Activated CD4-positive, alpha-beta T cell treated with anti-CD3 and anti-CD28 coated beads for 24 hours (primary cell): ENCODE results near the gene ATP6V1D.
"Not testable (repeated sequence)": the region's sequence is repeated elsewhere in the genome, so short reads cannot be mapped to it uniquely, and the experiment has no call there.

ENCODE experiments used
- DNase-seq, 2 donors: peaks; one replicate each; pipeline ENCODE4 v3.0.0-alpha.2; 2020; ENCODE audit warnings: low read depth in 2 of 2

Gene ATP6V1D

DNA sequence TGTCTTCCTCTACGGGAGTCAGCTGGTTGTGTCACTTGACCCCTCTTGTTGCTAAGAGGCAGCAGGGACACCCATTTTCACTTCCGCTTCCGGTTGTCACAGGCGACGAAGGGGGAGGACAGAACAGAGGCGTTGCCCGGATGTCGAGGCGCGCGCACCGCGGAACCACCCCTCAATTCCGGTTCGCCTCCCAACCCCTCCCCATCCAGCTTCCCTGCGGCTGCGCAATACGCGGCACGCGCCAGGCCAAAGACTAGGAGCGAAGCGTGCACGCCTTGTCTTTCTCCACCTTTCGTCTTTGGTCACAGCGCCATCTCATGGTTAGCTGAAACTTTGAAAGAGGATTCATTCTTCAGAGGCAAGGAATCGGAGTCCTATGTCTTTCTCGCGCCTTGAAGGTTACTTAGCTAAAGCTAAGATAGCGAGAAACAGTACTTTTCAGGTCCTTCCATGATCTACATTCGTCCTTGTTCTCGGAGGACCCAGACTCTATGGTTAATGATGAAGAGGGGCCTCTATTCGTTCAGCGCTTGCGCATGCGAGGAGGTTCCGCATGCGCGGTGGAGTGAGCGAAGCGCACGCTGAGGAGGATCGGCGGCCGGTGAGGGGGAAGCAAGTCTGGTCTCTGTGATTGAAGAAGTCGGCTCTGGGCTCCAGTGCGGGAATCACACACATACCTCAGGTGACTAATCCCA is at the start of gene ATP6V1D, which contains the start of gene EIF2S1:
ATP6V1D (minus strand) TSS at position 30 of the 695 bp plus-strand sequence. CDS start 106 bp downstream, outside the sequence.
EIF2S1 (plus strand) TSS at position 554 of the 695 bp plus-strand sequence. CDS start 4,440 bp downstream, outside the sequence.
- DNase-seq, result peak; percentile 96 to 99

GRCh38 chr14:67408122-67408801 is 48.7 kb upstream of the ATP6V1D start:
- DNase-seq, result not testable (repeated sequence)

GRCh38 chr14:67405771-67406170 is 46.2 kb upstream of the ATP6V1D start:
- no peak for DNase-seq

GRCh38 chr14:67400434-67400833 is 40.8 kb upstream of the ATP6V1D start:
- DNase-seq, result no peak

DNA sequence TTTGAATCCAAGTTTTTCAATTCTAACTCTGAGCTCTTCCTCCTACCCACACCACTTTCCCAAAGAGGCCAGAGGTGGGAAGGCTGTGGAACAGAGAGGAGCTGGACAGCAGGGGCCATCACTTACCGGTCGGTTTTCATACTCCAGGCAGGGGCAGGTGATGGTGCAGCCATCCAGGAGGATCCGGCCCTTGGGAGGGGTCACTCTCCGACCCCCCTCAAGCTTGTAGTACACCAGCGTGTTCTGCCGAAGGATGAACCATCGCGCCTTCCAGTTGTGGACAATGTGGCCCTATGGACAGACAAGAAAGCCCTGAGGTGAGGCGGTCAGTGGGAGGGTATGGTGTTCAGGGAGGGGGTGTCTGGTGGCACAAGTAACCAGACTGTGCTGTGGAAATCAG is 37.9 kb upstream of the ATP6V1D start:
- DNase-seq, result no peak

DNA sequence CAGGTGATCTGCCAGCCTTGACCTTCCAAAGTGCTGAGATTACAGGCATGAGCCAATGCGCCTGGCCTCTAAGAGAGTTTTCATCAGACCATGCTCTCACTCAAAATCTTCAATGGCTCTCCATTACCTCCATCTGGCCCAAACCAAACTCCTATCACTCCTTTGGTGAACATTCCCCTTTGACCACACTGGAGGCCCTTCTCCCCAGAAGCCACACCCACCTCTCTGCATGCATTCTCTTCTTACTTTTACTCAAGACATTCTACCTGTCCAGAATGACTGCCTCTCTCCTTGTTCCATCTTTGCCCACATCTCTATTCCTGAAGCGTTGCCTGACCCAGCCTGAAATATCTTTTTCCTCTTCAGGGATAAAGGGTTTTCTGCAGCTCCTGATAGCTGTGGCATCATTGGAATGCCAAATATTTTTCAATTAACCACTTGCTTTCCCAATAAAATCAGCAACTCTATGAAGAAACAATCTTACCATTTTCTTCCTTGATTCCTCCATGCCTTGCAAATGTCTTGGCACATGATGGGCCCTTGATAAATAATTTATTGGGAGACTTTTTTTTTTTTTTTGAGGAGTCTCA is 36.9 kb upstream of the ATP6V1D start:
- no peak for DNase-seq

DNA sequence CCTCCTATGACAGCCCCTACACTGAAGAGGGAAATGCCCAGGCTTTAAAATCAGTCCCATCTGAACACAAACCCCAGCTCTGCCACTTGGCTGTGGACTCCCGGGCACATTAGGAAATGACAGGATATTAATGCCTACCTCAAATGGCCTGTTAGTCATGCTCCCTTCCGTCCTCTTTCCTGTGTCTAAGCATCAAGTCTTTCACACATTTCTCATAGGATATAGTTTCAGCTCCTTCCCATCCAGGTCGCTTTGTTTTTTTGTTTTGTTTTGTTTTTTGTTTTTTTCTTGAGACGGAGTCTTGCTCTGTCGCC is 36.2 kb upstream of the ATP6V1D start:
- DNase-seq, result no peak

DNA sequence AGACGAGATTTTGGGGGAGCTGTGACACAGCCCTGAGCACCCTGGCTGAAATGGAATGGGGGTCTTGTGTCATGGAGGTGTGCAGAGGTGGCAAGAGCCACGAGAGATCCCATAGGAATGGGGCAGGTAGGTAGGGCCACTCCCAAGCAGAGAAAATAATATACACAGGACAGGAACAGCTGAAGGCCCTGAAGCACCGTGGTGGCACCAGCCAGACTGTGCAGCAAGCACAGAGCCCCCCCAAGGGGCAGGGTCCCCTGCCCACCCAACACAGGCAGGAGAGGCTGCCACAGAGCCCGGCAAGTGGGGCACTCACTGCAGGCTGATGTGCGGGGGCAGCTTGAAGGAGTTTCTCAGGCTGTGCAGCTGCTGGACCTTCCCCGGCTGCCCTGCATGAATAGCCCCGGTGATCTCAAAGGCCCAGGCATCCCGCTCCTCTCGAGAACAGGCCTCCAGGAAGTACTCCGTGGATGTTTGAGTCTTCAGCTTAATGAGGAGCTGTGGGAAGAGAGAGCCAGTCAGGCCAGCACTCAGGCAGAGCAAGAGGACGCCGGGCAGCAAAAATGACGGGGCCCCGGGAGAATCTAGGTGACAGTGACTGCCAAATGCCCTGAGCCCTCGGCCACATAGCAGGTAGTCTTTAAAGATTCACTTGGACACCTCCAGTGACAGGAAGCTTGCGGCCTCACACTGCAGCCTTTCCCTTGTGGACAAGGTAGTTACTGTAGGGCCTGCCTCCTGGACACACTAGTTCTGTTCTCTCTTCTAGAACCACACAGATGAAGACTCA is 35.7 kb upstream of the ATP6V1D start:
- no peak for DNase-seq

- DNase-seq, result no peak
Measured at GRCh38 chr14:67393689-67394088, 34.1 kb upstream of the ATP6V1D start.

- DNase-seq, result no peak
Measured at GRCh38 chr14:67392800-67393199, 33.2 kb upstream of the ATP6V1D start.

DNA sequence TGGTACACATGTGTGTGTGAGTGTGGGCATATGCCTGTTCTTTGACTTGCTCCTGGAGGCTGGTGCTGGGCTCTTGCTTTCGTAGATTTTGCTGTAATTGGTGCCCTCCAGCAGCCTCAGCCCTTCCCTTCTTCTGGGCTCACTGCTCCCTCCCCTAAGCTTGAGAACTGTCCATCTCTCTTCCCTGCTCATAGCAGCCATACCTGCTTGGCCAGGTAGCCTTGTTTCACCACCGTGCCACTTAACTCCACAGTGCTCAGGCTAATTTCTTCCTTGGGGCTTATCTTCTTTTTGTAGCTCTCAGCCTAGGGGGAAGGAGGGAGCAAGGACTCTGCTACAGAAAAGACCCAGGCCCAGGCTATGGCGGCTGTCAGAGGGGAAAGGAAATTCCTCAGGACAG is 32.5 kb upstream of the ATP6V1D start:
- DNase-seq, result no peak

- no peak for DNase-seq
Measured at GRCh38 chr14:67391268-67391667, 31.7 kb upstream of the ATP6V1D start.

DNA sequence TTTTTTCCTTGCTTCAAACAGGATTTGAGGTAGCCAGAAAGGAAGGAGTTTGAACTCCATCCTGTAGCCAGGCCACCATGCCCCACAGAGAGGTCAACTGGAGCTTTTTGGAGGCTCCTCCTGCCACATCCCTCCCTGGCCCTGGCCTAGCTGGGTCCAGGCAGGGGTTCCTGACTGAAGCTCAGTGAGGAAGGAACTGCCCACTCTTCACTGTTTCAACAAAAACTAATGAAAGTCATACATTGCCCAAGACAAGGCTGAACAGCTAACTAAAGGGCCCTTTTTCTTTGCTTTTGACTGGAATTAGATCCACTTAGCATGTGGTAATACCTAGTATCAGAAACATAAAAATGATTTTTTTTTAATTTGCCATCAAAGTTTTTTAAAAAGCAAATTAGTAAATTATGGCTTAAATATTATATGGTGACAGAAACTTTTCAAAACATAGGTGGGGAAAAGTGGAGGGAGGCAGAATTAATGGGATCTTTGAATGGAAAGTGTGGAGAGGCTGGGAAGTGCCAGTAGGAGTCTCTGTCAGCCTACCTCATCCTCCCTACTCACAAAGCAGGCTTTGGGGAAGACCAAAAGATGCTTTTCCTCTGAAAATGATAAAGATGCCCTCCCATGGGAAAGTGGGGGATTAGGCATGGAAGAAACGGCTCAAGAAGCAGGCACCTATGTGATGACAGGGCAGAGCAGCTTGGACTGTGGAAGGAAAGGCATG is 30.4 kb upstream of the ATP6V1D start:
- DNase-seq, result no peak

- no peak for DNase-seq
Measured at GRCh38 chr14:67389275-67389674, 29.7 kb upstream of the ATP6V1D start.

- no peak for DNase-seq
Measured at GRCh38 chr14:67387195-67387594, 27.6 kb upstream of the ATP6V1D start.

DNA sequence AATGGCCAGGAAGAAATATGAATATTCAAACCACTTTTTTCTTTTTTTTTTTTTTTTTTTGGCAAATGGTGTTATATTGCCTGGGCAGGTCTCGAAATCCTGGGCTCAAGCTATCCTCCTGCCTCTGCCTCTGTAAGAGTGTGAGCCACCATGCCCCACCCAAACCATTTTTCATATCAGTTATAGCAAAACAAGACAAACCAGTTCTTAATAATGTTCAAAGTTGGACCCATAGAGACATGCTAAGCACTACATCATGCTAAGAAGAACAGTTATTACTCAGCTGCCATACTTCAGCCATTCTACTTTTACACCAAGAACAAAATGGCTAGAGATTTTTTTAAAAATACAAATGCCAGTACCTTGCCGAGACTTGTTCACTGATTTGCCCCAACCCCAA is 26.0 kb upstream of the ATP6V1D start:
- no peak for DNase-seq

- DNase-seq, result no peak
Measured at GRCh38 chr14:67385120-67385519, 25.5 kb upstream of the ATP6V1D start.

DNA sequence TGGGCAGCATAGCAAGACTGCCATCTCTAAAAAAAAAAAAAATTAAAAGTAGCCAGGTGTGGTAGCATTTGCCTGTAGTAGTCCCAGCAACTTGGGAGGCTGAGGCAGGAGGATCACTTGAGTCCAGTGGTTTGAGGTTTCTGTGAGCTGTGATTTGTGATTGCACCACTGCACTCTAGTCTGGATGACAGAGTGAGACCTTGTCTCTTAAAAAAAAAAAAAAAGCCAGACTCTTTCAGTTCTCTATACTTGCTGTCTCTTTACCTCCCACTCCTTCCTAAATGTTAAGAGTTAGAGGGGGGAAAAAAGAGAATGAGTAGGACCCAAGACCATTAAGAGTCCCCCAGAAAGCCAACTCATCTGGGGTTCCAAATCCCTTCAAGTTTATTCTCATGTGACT is 18.3 kb upstream of the ATP6V1D start:
- no peak for DNase-seq

DNA sequence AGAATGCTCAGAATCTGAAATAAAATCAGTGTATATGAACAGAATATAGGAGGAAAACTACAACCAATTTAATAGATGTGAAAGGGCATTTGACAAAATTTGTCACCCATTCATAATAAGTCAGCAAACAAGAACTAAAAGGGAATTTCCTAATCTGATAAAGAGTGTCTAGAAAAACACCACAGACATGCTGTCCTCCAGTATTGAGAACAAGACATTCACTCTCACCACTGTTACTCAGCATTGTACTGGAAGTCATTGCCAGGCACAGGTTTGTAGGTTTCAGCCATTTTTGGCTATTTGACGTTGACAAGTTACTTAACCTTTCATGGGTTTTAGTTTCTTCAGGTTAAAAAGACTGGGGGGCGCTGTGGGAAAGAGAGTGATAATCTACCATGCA is 13.7 kb upstream of the ATP6V1D start:
- DNase-seq, result no peak

- DNase-seq, result no peak
Measured at GRCh38 chr14:67372833-67373232, 13.2 kb upstream of the ATP6V1D start.

DNA sequence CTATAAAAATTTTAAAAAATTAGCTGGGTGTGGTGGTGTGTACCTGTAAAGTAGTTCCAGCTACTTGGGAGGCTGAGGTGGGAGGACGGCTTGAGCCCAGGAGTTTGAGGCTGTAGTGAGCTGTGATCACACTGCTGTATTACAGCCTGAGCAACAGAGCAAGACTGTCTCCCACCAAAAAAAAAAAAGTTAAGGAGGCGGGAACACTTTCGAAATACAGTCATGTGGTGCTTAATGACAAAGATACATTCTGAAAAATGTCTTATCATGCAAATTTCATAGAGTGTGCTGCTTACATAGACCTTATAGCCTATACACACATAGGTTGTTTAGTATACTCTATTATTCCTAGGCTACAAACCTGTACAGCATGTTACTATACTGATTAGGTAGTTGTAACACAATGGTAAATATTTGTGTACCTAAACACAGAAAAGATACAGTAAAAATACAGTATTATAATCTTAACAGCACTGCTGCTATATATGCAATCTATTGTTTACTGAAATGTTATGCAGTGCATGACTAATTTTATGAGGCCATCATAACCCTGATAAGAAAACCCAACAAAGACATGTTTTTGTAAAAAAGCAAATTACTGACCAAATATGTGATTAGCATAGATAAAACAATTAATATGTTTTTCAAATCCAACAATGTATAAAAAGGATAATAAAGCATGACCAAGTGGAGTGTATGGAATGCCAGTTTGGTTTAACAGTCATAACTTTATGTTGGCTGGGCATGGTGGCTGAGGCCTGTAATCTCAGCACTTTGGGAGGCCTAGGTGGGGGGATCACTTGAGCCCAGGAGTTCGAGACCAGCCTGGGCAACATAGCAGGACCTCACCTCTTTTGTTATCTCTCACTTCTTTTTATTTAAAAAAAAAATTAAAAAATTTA is 11.9 kb upstream of the ATP6V1D start:
- no peak for DNase-seq
